Measurements from ENCODE around the gene SRGAP3.

The SRGAP3 gene

DNA sequence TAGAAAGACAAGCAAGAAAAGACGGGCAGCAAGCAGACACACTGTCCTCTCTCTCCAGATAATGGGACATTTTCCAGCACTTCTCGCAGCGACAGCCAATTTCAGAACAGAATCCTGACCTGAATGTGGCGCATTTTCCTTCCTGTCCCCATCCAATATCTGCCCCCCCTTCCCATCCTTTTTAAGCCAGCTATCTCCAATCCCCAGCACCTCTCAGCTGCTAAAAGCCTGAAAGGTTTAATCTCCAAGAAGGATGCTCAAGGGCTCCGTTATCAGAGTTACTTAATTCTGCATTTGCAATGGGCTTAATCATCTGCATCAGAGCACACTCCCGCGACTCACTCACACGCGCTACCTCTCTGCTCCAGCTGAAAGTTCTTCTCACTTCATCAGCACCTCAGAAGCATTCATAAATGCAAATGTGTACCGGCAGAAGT lies 50.5 kb downstream of the SRGAP3 start:
- no peak for DNase-seq

DNA sequence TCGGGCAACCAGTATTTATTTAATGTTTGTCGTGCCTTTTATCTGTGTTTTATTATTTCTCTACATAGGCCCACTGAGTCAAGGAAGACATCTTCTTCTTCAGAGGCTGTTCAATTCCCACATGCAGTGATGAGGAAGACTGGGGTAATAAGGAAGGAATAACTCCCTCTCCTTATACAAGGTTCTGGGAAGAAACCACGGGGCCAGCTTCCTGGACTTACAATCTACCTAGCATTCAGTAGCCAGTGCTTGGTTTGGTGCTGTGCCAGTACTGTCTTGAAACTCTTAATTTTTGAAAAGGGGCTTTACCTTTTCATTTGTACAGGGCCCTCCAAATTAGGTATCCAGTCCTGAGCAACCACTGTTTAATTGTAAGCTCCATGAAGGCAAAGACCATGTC lies 51.2 kb downstream of the SRGAP3 start:
- DNase-seq, result no peak

DNA sequence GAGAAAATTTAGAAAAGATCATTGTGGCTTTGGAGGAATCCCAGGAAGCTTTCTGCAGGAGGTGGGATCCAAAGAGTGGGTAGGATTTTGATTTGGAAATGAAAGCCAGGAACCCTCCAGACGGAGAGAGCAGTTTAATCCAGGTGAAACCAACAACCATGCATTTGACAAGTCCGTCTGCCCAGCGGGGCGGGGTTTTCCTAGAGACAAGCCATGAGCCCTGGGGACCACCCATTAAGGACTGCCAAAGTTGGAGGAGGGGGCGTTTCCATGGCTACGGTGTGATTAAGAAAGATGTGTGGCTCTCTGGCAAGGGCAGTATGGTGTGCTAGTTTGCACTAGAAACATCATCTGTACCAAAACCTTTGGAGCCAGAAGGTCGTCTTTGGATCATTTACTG lies 53.4 kb downstream of the SRGAP3 start:
- DNase-seq, result no peak

DNA sequence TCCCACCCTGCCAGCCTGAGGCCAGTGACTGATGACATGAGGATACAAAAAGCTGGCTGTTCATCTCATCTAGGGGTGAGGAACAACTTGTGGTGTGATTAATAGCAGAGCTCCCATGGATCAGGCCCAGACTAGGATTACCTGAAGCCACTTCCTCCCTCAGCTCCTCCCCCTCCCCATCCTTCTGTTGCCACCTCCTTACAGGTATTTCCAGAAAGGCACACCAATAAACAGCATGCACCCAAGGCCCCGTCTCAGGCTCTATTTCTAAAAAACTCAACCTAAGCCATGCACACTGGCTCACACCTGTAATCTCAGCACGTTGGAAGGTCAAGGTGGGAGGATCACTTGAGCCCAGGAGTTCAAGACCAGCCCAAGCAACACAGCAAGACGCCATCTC lies 54.1 kb downstream of the SRGAP3 start:
- DNase-seq, result no peak

DNA sequence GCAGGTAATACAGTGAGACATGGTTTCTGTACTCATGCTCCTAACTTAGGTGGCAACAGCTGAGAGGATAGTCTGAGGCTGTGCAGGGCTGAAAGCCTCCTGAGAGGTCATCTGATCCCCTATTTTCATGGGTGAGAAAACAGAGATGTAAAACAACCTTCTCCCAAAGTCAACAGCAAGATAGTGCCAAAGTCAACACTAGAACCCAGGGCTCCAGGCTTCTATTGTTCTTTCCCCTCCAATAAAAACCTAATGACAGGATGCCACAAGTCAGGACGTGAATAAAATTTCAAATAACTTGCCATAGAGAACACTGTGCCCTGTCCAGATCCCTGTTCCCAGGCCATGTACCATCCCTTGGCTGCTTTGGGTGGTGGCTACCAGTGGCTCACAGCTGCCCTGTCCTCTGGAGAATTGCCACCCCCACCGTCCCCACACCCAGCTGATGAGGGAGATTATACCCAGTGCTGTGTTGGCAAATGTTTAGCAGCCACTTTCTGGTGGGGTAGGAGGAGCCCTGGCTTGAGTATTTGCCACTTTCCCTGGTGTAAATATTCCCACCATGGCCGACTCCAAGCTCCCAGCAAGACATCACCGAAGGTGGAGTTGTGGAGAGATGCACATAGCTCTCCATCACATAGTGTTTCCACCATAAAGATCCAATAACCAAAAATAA lies 54.8 kb downstream of the SRGAP3 start:
- DNase-seq, result peak; percentile 85

DNA sequence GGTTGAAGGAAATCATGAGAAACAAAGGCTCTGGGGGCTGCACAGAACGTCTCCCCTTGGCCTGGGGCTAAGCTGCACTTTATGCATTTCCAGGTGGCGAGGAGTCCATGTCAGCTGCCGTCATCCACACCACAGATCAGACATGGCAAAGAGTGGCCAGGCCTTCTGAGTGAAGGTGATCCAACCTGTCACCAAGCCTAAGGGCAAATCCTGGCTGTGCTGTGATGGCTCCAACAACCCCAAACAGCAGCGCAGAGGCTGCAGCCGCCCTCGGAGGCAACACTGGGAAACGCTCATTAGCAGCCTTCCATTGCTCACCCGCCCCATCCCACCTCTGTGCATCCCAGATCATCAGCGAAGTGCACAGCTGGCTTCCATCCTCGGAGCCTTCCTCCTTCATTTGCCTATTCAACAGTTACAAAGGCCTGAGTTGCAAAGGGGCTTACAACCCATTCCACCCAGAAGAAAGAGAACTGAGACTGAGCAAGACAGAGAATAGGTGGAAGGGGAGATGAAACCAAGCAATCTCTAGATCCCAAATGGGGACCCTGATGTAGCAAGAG lies 55.7 kb downstream of the SRGAP3 start:
- no peak for DNase-seq

DNA sequence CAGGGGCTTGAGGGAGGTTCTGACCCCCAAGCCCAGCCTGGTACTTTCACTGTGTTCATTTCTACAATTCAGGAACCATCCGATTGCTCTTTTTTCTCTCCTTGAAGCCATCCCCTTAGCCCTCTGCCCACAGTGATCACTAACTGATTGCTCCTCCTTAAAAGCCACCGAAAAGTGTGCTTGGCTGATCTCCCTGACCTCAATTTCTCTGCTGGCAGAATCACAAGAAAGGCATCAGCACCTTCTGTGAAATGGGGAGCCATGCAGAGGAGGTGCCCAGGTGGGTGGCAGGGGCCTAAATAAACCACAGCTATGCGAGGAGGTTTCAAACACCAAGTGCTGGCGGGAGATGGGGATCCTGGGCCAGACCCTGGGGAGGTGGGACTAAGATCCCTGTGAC lies 56.2 kb downstream of the SRGAP3 start:
- no peak for DNase-seq

DNA sequence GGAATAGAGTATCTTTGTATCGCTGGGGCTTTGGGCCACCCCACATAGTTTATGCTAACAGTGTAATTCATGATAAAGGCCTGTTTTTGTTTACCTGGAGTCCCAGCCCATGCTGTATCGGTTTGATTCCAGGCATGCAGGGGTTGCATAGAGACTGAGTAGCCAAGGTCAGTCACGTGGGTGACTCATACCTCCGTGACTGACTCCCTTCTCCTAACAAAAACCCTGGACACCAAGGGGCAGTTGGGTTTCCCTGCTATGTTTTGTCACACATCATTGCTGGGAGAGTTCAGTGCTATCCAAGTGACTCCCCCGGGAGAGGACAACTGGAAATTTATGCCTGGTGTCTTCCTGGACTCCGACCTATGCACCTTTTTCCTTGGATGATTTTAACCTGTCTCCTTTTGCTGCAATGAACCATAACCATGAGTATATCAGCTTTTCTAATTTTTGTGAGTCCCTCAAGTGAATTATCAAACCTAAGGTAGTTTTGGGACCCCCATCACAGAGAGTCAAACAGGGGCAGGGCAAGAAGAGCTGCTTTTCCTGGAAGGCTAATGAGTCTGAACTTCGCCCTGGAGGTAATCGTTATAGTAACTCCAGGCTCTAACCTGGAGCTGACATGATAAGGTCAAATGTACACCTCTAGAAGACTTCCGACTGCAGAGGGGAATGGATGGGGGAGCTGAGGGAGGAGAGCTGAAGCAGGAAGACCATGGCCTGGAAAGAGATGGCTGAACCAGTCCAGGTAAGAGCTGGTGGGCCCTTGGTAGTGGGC lies 57.0 kb downstream of the SRGAP3 start:
- peak; percentile 0 for DNase-seq

DNA sequence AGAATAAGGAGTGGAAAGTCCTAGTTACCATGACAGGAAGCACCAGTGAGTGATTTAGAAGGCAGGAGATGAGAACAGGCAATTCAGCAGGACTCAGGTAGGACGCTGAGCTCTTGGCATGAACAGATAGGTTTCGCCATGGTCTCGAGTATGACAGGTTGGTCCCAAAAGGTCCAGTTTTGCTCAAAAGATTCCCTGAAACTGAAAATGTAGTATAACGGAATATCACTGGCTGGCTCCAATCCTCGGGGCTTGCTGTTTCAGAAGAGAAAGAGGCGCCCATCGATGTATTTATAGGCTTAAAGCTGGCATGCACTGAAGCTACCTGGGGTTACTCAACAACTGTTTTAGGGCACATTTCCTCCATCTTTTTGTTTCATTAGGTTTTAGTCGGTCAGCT lies 59.2 kb downstream of the SRGAP3 start:
- DNase-seq, result no peak

DNA sequence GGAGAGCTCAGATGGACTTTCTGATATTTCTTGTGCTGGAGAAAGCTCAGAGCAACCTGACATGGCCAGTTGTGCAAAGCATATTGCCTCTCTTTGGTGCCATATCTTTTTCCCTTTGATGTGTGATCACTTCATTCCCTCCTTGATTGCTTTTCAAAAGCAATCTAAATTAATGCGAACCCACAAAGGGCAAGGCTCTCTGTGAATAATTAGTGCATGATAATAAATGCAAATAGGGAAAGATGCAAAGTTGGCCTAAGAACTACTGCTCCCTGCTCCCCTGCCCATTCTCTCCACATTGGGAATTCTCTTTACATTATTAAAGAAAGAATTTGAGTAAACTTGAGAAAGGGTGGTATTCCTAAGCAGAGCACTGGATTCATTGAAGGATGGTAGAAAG lies 60.9 kb downstream of the SRGAP3 start:
- DNase-seq, result no peak

DNA sequence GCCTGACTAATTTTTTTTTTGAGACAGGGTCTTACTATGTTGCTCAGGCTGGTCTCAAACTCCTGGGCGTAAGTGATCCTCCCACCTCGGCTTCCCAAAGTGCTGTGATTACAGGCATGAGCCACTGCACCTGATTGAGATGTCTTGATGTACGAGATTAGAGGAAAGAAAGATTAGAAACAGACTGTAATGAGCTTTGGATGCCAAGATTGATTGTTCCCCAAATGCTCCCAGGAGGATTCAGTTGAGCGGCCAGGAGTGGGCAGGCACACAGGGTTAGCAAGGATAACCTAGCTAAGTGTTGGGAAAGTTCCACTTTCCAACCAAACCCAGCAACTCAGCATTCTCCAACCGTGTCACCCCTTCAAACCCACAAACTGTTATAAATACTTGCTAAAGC lies 63.7 kb downstream of the SRGAP3 start:
- DNase-seq, result no peak

DNA sequence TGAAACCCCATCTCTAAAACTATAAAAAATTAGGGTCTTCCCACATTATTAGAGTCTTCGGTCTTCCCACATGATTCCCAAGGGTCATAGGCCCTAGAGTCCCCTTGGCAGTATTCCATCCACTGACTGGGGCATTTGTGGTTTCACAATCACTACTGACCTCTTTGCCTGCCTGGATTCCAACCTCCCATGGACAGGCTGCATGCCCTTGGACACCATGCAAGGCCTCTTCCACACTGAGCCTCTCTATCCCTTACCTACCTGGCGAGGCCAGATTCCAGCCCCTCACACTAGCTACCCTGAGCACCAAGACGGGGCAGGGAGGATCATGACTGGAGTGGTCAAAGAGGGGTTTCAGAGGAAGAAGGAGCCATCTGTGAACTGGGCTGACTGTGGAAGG lies 64.4 kb downstream of the SRGAP3 start:
- DNase-seq, result no peak

DNA sequence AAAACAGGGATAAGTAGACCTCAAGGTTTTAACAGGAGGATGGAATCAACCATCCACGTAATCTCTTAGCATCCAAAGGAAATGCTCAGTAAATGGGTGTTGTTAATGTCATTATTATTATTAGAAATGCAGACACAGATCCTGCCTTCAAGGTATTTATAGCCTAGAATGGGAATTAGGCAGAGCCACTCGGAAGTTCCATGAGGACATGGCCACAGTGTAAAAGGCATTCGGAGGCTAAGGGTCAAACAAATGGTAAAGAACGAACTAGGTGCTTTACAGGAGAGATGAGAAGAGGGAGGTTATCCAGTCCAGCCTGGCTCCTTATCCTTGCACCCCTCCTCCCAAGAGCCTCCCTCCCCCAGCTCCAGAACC lies 65.0 kb downstream of the SRGAP3 start:
- DNase-seq, result no peak

DNA sequence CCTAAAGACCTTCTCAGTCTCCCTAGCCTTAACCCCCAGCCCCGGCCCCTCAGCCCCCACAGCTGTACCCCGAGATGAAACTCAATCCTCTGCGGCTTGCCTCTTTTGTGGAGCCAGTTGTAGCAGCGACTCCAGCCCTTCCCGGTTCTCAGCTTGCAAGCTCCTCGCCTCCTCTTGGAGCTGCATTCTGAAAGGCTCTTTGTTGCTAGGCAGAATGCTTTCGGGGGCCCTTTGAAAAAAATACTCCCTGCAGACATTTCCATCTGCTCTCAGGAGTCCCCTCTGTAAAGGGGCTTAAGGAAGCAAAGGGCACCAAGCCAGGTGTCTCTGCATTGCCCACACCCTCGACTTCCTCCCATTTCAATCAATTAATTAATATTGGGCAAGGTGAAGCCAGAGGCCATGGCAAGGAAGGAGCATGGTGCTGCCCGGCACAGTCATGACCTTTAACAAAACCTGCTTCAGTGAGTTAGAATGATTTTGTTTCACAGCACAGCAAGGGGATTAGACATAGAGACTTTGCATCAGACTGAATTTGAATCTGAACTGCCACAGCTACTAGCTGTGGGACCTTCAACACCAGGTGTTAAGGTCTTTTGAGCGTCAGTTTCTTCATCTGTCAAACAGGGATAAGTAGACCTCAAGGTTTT lies 65.5 kb downstream of the SRGAP3 start:
- no peak for DNase-seq

DNA sequence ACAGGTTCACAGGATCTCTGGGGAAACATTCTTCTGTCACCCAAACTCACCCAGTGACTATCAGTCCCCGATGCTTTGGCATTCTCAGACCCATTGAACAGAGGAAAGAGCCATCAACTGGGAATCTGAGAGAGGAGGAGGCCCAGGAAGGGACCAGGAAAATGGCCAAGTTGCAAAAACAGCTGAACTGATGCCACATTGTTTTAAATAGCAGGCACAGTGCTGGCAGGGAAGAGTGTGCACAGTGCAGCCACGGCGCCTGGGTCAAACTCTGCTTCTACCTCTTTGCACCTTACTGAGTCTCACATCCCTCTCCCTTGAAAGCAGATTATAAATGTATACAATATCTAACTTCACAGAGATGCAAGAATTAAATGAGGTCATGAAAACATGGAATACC lies 66.4 kb downstream of the SRGAP3 start:
- no peak for DNase-seq

DNA sequence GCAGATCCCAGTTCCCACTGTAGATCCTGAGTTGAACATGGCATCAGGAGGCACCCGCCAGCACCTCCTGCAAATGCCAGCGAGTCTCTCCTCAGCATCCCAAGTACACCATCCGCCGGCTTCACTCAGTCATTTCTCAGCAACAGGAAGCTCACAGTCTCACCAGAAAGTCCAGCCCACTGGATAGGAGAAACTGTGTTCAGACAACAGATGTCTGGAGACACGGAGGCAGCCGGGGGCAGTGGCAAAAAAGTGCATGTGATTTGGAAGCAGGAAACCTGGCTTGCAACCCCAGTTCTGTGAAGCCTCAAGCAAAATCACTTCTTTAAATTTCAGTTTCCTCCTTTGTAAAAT lies 68.7 kb downstream of the SRGAP3 start:
- DNase-seq, result no peak

DNA sequence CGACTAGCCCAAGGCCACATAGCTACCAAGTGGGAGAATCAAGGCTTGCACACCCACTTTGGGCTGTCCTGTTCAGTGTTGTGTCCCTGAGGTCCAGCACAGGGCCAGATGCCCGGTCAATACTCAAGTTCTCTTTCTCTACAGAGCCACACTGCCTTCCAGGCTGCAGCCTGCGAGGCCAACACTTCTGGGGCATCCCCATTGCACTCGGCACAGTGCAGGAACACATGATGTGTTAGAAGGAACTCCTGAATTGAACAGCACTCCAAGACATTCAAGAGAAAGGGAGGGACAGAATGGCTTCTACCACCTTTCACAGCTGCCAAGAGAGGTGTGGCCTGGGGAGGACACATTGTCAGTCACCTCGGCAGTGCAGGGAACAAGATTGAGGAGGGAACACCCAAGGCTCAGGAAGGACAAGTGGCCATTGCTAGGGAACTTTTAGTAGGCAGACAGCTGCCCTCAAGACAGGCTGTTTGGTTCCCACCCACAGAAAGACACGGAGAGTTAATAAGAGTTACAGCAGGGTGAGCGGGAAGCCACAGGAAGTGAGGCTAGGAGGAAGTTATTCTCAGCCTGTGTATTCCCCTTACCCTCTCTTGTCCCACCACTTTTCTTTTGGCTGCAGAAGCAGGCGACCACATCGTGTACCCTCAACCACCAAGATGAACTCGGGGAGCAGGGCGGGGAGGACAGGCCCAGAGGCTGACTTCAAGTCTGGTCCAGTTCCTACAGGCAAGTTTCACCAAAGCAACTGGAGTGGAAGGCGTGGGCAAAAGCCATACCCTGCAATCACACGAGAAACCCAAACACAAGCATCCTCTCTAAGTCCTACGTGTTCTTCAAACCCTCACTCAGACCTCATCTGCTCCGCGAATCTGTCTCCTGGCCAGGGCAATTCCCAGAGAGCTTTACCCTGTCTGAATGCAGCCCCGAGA lies 69.4 kb downstream of the SRGAP3 start:
- no peak for DNase-seq

DNA sequence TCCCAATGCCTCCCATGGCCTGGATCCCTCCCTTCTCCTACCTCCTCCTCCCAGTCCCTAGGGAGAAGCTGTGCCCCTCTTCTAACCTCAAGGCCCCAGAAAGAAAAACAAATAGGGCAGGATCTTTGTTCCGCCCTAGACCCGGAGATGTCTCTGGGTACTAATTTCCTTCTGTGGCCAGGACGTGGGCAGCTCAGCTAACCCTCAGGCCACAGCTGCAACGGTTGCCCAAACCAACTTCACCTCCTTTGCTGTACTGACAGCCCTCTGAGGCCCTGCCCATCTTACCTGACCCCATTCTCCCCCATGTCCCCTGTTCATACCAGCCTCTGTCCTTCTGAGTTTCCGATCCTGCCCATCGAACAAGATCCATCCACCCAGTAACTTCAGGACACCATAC lies 70.7 kb downstream of the SRGAP3 start:
- no peak for DNase-seq

DNA sequence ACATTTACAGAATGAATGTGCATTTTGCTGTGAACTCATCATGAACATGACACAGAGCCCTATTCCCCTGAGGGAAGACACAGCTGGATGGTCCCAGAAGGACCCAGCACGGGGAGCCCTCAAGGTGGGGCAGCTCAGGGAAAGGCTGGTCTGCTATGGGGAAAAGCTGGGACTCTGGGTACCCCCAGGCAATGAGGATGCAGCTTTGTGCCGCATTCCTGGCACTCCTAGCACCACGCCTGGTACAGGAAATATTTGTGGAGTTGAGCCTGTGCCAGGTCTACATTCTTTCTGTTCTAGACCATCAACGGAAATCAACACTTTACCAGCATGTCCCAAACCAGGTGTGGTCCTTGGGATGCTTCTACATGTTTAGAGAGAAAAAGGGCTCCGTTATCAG lies 74.0 kb downstream of the SRGAP3 start:
- no peak for DNase-seq

DNA sequence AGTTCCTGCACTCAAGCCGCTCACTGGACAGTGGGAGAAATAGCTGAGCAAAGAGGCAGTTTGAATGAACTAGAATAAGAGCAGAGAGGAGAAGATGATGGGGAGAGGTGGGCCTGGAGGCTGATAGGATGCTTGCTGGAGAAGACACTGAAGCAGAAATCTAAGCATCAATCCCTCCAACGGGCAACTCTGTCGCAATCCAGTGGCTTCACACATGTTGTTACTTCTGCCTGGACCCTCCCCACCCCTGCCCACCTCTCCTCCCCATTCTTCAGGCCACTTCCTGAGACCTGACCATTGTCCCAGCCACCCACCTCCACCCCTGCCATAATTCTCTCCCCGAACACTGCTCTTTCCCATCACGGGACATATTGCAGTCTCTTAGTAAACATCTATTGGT lies 76.0 kb downstream of the SRGAP3 start:
- DNase-seq, result no peak

DNA sequence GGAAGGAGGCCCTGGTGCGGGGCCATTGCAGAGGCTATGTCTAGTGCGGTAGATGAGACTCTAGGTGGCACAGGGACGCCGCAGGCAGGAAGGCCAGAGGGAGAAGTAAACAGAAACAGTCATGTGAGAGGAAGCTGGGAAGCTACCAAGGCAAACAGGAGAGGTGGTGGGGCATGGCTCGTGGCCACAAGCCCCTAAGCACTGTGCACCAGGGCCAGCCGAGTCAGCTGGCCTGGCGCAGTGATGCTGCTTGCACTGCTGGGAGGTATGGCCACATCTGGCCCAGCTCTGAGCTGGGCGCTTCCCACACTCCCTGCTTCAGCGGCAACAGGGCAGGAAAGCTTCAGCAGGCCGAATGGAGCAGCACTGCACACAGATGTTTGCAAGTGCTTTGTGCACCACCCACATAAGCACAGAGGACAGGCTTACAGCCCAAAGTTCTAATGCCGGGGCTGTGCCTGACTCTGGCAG lies 76.6 kb downstream of the SRGAP3 start:
- no peak for DNase-seq

DNA sequence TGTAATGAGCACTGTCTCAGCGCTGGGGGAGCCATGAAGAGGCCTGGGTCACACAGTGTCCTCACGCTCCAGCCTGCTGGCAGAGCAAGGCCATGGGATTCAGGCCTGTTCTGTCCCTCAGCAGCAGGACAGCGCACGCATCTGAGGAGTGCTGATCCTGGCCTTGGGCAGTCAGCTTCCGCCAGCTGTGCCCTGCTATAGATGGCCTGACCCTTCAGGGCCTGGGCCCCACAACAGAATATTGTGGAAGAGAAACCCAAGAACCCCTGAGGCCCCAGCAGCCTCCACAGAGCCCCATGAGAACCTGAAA lies 78.6 kb downstream of the SRGAP3 start:
- no peak for DNase-seq

All from DMS53 (cell line).